KOPT-K1 (cell line): ENCODE data around the gene STK31.
"Not testable (repeated sequence)": the region's sequence is repeated elsewhere in the genome, so short reads cannot be mapped to it uniquely, and the experiment has no call there.

Experiments used
- H3K27ac ChIP-seq: fragments of 200-600 bp; sonication (generic); 2 replicates; pipeline ENCODE4 v1.5.1; 2016; ENCODE audit warnings: antibody characterized with exemption, mild to moderate bottlenecking, low read depth, low read length; ENCODE audit not compliant: poor library complexity, severe bottlenecking
- H3K36me3 ChIP-seq: fragments of 200-600 bp; sonication (generic); 2 replicates; pipeline ENCODE4 v1.5.1; 2017; ENCODE audit warnings: antibody characterized with exemption, mild to moderate bottlenecking, low read length, moderate library complexity; ENCODE audit not compliant: insufficient read depth
- H3K9me3 ChIP-seq: fragments of 200-600 bp; sonication (generic); 2 replicates; pipeline ENCODE4 v1.5.1; 2017; ENCODE audit warnings: antibody characterized with exemption, low read length, mild to moderate bottlenecking; ENCODE audit not compliant: insufficient read depth, poor library complexity, severe bottlenecking

STK31 gene

GRCh38 chr7:23742051-23742450, 32.0 kb downstream of the STK31 start:
- Histone ChIP-seq H3K27ac (no peak overlapping the region), H3K9me3 (peaks cover 26% of the 10 kb centered on the region), H3K36me3 (no peaks in the 10 kb centered on the region)

DNA sequence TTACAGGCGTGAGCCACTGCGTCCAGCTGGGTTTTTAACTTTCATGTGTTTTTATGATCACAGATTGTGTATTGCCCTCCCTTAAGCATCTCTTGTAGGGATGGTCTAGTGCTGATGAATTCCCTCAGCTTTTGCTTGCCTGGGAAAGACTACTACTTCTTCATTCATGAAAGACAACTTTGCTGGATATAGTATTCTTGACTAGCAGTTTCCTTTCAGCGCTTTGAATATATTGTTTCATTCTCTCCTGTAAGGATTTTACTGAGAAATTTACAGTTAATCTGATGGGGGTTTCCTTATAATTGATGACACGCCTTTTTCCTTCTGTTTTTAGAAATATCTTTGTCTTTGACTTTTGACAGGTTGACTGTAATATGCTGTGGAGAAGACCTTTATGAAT, 33.2 kb downstream of the STK31 start:
- H3K27ac ChIP-seq: no peak overlapping the region
- no peaks in the 10 kb centered on the region for H3K36me3 ChIP-seq
- peaks cover 26% of the 10 kb centered on the region for H3K9me3 ChIP-seq

- peaks cover 26% of the 10 kb centered on the region for H3K9me3 ChIP-seq
- H3K36me3 ChIP-seq: no peaks in the 10 kb centered on the region
- no peak overlapping the region for H3K27ac ChIP-seq
Observed at GRCh38 chr7:23746629-23747028, 36.6 kb downstream of the STK31 start.

DNA sequence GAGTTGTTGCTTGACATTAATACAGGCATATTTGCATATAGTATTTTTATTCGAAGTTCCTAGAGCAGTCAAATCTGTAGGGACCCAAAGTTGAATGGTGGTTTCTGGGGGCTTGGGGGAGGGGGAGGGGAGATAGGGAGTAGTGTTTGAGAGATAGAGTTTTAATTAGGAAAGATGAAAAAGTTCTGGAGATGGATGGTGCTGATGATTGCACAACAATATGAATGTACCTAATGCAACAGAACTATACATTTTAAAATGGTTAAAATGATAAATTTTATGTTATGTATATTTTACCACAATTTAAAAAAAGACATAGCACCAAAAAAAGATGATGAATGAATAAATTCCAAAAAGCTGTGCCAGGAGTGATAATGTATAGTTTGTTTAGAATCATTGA, 41.8 kb downstream of the STK31 start:
- no peak overlapping the region for H3K27ac ChIP-seq
- no peaks in the 10 kb centered on the region for H3K36me3 ChIP-seq
- H3K9me3 ChIP-seq: no peaks in the 10 kb centered on the region

DNA sequence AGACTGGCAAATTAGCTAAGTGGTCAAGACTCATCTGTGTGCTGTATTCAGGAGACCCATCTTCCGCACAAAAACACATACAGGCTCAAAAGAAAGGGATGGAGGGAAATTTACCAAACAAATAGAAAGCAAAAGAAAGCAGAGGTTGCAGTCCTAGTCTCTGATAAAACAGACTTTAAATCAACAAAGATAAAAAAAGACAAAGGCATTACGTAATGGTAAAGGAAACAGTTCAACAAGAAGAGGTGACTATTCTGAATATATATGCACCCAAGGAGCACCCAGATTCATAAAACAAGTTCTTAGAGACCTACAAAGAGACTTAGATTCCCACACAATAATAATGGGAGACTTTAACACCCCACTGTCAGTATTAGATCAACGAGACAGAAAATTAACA, 48.8 kb downstream of the STK31 start:
- H3K36me3 ChIP-seq, H3K27ac ChIP-seq, H3K9me3 ChIP-seq: not testable (repeated sequence)

- Histone ChIP-seq H3K36me3 (no peaks in the 10 kb centered on the region), H3K9me3 (no peaks in the 10 kb centered on the region), H3K27ac (no peak overlapping the region)
Observed at GRCh38 chr7:23759671-23760391, 49.8 kb downstream of the STK31 start.

DNA sequence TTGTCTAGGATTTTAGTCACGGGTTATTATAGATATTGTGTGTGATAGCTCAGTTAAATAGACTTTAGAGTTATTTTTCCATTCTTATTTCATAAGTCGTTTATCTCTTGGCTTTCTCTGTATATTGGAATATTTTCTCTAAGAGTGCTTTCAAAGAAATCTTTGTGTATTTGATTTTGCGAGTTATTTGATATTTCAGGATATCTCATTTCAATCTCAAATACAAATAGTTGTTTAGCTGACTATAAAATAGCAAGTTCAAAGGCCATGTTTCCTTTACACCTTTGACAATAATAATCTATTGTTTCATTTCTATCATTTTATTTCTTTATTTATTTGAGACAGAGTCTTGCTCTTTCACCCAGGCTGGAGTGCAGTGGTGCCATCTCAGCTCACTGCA, 55.9 kb downstream of the STK31 start:
- Histone ChIP-seq H3K36me3 (no peaks in the 10 kb centered on the region), H3K27ac (no peak overlapping the region), H3K9me3 (no peaks in the 10 kb centered on the region)

DNA sequence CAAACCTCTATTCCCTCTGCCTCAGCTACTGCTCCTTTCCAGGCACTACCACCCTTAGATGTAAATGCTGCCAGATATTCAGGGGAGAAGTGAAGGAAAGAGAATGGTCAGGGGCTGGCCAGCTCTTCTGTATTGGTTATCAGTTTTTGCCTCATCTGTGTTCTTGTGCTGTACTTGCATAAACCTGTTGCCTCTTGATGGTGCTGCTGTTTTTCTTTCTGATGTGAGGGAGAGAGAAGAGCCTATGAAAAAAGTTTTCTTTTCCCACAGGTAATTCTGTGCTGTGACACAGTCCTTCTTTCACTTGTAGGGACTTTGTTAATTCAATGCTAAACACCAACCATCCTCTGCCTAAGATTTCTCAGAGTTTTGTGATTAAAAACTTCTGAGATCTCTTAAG, 57.5 kb downstream of the STK31 start:
- no peak overlapping the region for H3K27ac ChIP-seq
- no peaks in the 10 kb centered on the region for H3K9me3 ChIP-seq
- no peaks in the 10 kb centered on the region for H3K36me3 ChIP-seq

DNA sequence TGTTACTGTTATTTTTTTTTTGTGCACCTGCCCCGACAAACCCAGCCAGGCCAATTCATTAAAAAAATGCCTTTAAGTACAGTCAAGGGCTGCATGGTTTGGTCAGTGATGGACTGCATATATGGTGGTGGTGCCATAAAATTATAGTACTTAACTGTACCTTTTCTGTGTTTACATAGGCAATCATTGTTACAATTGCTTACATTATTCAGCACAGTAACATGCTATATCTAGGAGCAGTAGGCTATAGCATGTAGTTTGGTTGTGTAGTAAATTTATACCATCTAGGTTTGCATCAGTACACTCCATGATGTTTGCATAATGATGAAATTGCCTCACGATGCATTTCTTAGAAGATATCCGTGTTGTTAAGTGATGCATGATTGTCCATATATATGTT, 58.0 kb downstream of the STK31 start:
- no peak overlapping the region for H3K27ac ChIP-seq
- no peaks in the 10 kb centered on the region for H3K36me3 ChIP-seq
- H3K9me3 ChIP-seq: no peaks in the 10 kb centered on the region

GRCh38 chr7:23779185-23779800, 69.3 kb downstream of the STK31 start:
- not testable (repeated sequence) for H3K27ac ChIP-seq, H3K36me3 ChIP-seq, H3K9me3 ChIP-seq

DNA sequence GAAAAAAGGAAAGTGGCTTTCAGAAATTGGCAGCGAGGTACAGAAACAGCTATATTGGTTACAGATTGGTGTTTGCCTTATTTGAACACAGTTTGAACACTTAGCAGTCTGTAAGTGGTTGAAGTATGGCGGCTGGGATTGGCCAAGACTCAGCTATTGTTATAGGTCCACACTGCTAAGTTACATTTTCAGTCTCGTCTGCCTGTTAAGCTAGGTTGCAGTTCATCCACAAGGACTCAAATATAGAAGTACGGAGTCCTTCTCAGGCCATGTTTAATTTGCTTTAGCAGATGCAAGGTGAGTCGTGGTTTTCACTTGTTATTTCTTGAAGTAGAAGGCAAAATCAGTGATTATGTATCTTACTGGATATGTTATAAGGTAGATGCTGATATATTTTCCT, 73.1 kb downstream of the STK31 start:
- no peaks in the 10 kb centered on the region for H3K9me3 ChIP-seq
- no peaks in the 10 kb centered on the region for H3K36me3 ChIP-seq
- no peak overlapping the region for H3K27ac ChIP-seq

DNA sequence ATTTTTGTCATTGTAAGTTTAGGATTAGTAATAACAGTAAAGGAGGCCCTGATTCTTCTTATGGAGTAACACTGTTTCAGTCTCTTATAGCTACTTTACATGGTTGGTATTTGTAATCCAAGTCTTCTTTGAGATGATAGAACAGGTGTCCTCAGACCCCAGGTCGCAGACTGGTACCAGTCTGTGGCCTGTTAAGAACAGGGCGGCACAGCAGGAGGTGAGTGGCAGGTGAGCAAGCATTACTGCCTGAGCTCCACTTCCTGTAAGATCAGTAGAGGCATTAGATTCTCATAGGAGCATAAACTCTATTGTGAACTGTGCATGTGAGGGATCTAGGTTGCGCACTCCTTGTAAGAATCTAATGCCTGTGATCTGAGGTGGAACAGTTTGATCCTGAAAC, 77.3 kb downstream of the STK31 start:
- Histone ChIP-seq H3K36me3 (no peaks in the 10 kb centered on the region), H3K9me3 (no peaks in the 10 kb centered on the region), H3K27ac (no peak overlapping the region)

DNA sequence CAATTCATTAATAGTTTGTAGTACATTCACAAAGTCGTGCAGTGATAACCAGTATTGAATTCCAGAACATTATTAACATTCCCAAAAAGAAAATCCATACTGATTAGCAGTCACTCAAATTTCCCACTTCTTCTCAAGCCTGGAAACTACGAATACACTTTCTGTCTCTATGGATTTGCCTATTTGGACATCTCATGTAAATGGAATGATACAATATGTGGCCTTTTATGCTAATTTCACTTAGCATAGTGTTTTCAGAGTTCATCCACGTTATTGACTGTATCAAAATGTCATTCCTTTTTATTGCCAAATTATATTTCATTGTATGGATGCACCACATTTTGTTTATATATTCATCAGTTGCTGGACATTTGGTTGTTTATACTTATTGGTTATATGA, 78.8 kb downstream of the STK31 start:
- Histone ChIP-seq H3K9me3 (no peaks in the 10 kb centered on the region), H3K36me3 (no peaks in the 10 kb centered on the region), H3K27ac (no peak overlapping the region)

- Histone ChIP-seq H3K36me3 (no peaks in the 10 kb centered on the region), H3K9me3 (peaks cover 24% of the 10 kb centered on the region), H3K27ac (no peak overlapping the region)
Observed at GRCh38 chr7:23791721-23792120, 81.7 kb downstream of the STK31 start.

DNA sequence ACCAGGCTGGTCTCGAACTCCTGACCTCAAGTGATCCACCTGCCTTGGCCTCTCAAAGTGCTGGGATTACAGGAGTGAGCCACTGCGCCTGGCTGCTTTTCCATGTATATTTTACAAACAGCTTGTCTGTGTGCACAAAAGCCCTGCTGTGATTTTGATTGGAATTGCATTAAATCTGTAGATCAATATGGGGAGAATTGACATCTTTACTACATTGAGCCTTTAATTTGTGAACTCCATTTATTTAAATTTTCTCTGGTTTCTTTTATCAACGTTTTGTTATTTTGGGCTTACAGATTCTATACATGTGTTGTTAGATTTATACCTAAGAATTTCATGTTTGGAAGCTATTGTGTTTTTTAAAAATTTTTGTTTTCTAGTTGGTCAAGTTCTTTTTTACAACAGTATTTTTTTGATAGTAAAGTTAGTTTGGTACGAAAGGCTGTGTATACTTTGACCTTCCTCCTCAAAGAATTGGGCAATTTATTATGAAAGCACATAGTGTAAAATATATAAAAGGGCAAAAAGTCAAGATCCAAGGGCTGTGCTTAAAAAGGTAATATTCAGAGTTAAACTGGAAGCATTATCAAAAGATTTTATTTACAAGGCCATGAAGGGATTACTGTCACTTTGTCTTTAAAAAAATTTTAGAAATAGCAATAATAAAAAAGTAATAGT, 92.8 kb downstream of the STK31 start:
- no peaks in the 10 kb centered on the region for H3K36me3 ChIP-seq
- H3K27ac ChIP-seq: no peak overlapping the region
- no peaks in the 10 kb centered on the region for H3K9me3 ChIP-seq

DNA sequence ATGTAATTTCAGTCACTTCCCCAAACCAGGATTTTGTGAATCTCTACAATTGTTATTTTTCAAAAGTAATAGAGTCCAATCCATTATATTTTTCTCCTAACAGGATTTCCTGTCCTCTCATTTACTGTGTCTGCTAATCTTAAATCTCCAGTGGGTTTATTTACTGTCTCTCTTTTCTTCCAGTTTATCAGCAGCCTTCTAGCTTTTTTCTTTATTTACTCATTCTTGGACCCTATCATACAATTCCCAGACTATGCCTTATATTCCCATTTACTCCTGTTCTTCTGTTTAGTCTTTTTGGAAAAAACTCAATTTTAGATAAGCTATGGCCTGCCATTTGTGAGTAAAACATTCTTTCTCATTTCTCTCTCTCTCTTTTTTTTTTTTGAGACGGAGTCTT, 94.7 kb downstream of the STK31 start:
- no peak overlapping the region for H3K27ac ChIP-seq
- no peaks in the 10 kb centered on the region for H3K36me3 ChIP-seq

More for the DNA sequence above, 94.7 kb downstream of the STK31 start:
- no peaks in the 10 kb centered on the region for H3K9me3 ChIP-seq
